A673 (cell line): Measurements from ENCODE around the gene ANKRD44.

Experiments
- CTCF ChIP-seq: fragments of 300-800, 200-600 bp; sonication (generic); conservative IDR thresholded peaks from 2 replicates; pipeline ENCODE4 v1.5.1; 2017; ENCODE audit warnings: low read depth, mild to moderate bottlenecking, antibody characterized with exemption, low read length, moderate library complexity, mixed read lengths
- EZH2 ChIP-seq: fragments of 200-600 bp; sonication (generic); IDR thresholded peaks from 2 replicates; pipeline ENCODE4 v1.6.1; 2017; ENCODE audit warnings: borderline replicate concordance, low read depth, mild to moderate bottlenecking, mixed read lengths, antibody characterized with exemption, low read length; ENCODE audit not compliant: poor library complexity, severe bottlenecking

GRCh38 chr2:197034292-197034691, 276.3 kb downstream of the ANKRD44 start:
- no peak for TF ChIP-seq EZH2
- TF ChIP-seq CTCF, result no peak
